ENCODE data around the gene PEX6.
"Not testable (repeated sequence)": the region's sequence is repeated elsewhere in the genome, so short reads cannot be mapped to it uniquely, and the experiment has no call there.

PEX6 gene

GRCh38 chr6:42998205-42998604, 19.2 kb upstream of the PEX6 start:
- not testable (repeated sequence) for DNase-seq

GRCh38 chr6:42996513-42996912, 17.5 kb upstream of the PEX6 start:
- DNase-seq = no peak

GRCh38 chr6:42993445-42993844, 14.5 kb upstream of the PEX6 start:
- no peak for DNase-seq

GRCh38 chr6:42989923-42990322, 10.9 kb upstream of the PEX6 start:
- DNase-seq = no peak

- DNase-seq = no peak
Observed at GRCh38 chr6:42988486-42989020, 9.6 kb upstream of the PEX6 start.

GRCh38 chr6:42987533-42988451, 8.8 kb upstream of the PEX6 start:
- DNase-seq = no peak

GRCh38 chr6:42984924-42985475, 6.0 kb upstream of the PEX6 start:
- DNase-seq = no peak

- peak; percentile 93 for DNase-seq
Observed at GRCh38 chr6:42984001-42984923, 5.3 kb upstream of the PEX6 start, which contains the start of gene PPP2R5D. Gene PPP2R5D (plus strand): TSS chr6:42984570. CDS start chr6:42984678, 108 bp downstream.

- DNase-seq = no peak
Observed at GRCh38 chr6:42981836-42982235, 2.9 kb upstream of the PEX6 start.

- DNase-seq = no peak
Observed at GRCh38 chr6:42979523-42980177, 669 bp upstream of the PEX6 start.

GRCh38 chr6:42978487-42978838, 518 bp downstream of the PEX6 start:
- DNase-seq = no peak

- DNase-seq = no peak
Observed at GRCh38 chr6:42974919-42975505, 4.0 kb downstream of the PEX6 start.

- no peak for DNase-seq
Observed at GRCh38 chr6:42973926-42974325, 5.1 kb downstream of the PEX6 start.

GRCh38 chr6:42971746-42972327, 7.1 kb downstream of the PEX6 start:
- DNase-seq = no peak

- DNase-seq = no peak
Observed at GRCh38 chr6:42970871-42971612, 7.9 kb downstream of the PEX6 start.

GRCh38 chr6:42969934-42970333, 9.0 kb downstream of the PEX6 start:
- no peak for DNase-seq

- no peak for DNase-seq
Observed at GRCh38 chr6:42969431-42969830, 9.6 kb downstream of the PEX6 start.

- no peak for DNase-seq
Observed at GRCh38 chr6:42968783-42969182, 10.2 kb downstream of the PEX6 start.

- DNase-seq = no peak
Observed at GRCh38 chr6:42968126-42968701, 10.8 kb downstream of the PEX6 start.

GRCh38 chr6:42967228-42967627, 11.8 kb downstream of the PEX6 start:
- DNase-seq = no peak

GRCh38 chr6:42966571-42966970, 12.4 kb downstream of the PEX6 start:
- DNase-seq = no peak

Measured in activated CD4-positive, alpha-beta T cell treated with anti-CD3 and anti-CD28 coated beads for 1 hour (primary cell).